NCI-H1092 treated with DMSO at 0.1 percent for 48 hours (cell line): Measurements from ENCODE around the gene CASKIN1.
"Not testable (repeated sequence)": the region's sequence is repeated elsewhere in the genome, so short reads cannot be mapped to it uniquely, and the experiment has no call there.

ENCODE experiments used
- DNase-seq: peaks from one replicate; lab custom pipeline; 2025; lab: John Stamatoyannopoulos, UW

CASKIN1 gene

GRCh38 chr16:2133797-2134196 lies 62.6 kb downstream of the CASKIN1 start:
- DNase-seq = not testable (repeated sequence)

GRCh38 chr16:2129890-2130447 lies 66.4 kb downstream of the CASKIN1 start:
- not testable (repeated sequence) for DNase-seq

GRCh38 chr16:2129251-2129650 lies 67.2 kb downstream of the CASKIN1 start:
- DNase-seq = not testable (repeated sequence)

- DNase-seq = not testable (repeated sequence)
Observed at GRCh38 chr16:2127630-2128280, 68.7 kb downstream of the CASKIN1 start.
